Measurements from ENCODE around the gene CDC34.

The CDC34 gene

GRCh38 chr19:576768-577438 is 45.3 kb downstream of the CDC34 start:
- TF ChIP-seq PAX5 (IDR thresholded peaks at IDR 0.05; ENCODE audit: insufficient read depth, low read length, severe bottlenecking) (no peak), TAF1 (IDR thresholded peaks at IDR 0.05; ENCODE audit: low read depth, low read length) (no peak), POU2F2 (IDR thresholded peaks at IDR 0.05; ENCODE audit: low read depth, low read length) (no peak), SPI1 (IDR thresholded peaks at IDR 0.05; ENCODE audit: low read depth, low read length) (no peak), POLR2AphosphoS5 (IDR thresholded peaks at IDR 0.05; ENCODE audit: low read depth, low read length) (no peak), POLR2A (IDR thresholded peaks at IDR 0.05; ENCODE audit: low read depth, low read length) (no peak)
- FAIRE-seq = no peak

GRCh38 chr19:577439-578392 is 46.2 kb downstream of the CDC34 start:
- TF ChIP-seq SPI1 (IDR thresholded peaks at IDR 0.05; ENCODE audit: low read depth, low read length) = no peak
- no peak for TF ChIP-seq POLR2AphosphoS5 (IDR thresholded peaks at IDR 0.05; ENCODE audit: low read depth, low read length)
- no peak for TF ChIP-seq PAX5 (IDR thresholded peaks at IDR 0.05; ENCODE audit: insufficient read depth, low read length, severe bottlenecking)
- no peak for TF ChIP-seq POU2F2 (IDR thresholded peaks at IDR 0.05; ENCODE audit: low read depth, low read length)
- TF ChIP-seq TAF1 (IDR thresholded peaks at IDR 0.05; ENCODE audit: low read depth, low read length) = no peak
- no peak for TF ChIP-seq POLR2A (IDR thresholded peaks at IDR 0.05; ENCODE audit: low read depth, low read length)
- no peak for FAIRE-seq
- DNase-seq (ENCODE audit: insufficient read length, low spot score) = no peak

More at GRCh38 chr19:576768-577438, 45.3 kb downstream of the CDC34 start:
- DNase-seq (ENCODE audit: insufficient read length, low spot score) = no peak

- TF ChIP-seq POU2F2 (IDR thresholded peaks at IDR 0.05; ENCODE audit: low read depth, low read length) (no peak), TAF1 (IDR thresholded peaks at IDR 0.05; ENCODE audit: low read depth, low read length) (no peak), PAX5 (IDR thresholded peaks at IDR 0.05; ENCODE audit: insufficient read depth, low read length, severe bottlenecking) (no peak), POLR2AphosphoS5 (IDR thresholded peaks at IDR 0.05; ENCODE audit: low read depth, low read length) (no peak), POLR2A (IDR thresholded peaks at IDR 0.05; ENCODE audit: low read depth, low read length) (no peak), SPI1 (IDR thresholded peaks at IDR 0.05; ENCODE audit: low read depth, low read length) (no peak)
- DNase-seq (ENCODE audit: insufficient read length, low spot score) (no peak), FAIRE-seq (no peak)
These were observed 47.7 kb downstream of the CDC34 start for GRCh38 chr19:579111-579841.

DNA sequence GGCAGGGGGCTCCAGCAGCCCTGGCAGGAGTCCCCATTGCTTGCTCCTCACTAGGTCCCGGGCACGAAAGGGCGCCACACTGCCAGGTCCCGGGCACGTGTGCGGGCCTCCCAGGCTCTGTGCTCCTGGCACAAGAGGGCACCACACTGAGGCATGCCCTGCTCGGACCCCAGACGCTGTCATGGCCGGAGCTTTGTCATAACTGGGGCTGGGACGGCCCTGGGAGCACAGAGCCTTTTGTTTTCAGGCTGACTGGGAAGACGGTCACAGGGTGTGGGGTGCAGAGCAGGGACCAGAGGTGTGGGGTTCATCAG is 48.2 kb downstream of the CDC34 start:
- TF ChIP-seq POLR2A (IDR thresholded peaks at IDR 0.05; ENCODE audit: low read depth, low read length) (no peak), SPI1 (IDR thresholded peaks at IDR 0.05; ENCODE audit: low read depth, low read length) (no peak), POLR2AphosphoS5 (IDR thresholded peaks at IDR 0.05; ENCODE audit: low read depth, low read length) (no peak), TAF1 (IDR thresholded peaks at IDR 0.05; ENCODE audit: low read depth, low read length) (no peak), POU2F2 (IDR thresholded peaks at IDR 0.05; ENCODE audit: low read depth, low read length) (no peak), PAX5 (IDR thresholded peaks at IDR 0.05; ENCODE audit: insufficient read depth, low read length, severe bottlenecking) (no peak)
- DNase-seq (ENCODE audit: insufficient read length, low spot score) (no peak), FAIRE-seq (no peak)

GRCh38 chr19:580274-580835 is 48.8 kb downstream of the CDC34 start:
- DNase-seq (ENCODE audit: insufficient read length, low spot score) (no peak), FAIRE-seq (no peak)
- no peak for TF ChIP-seq SPI1 (IDR thresholded peaks at IDR 0.05; ENCODE audit: low read depth, low read length)
- no peak for TF ChIP-seq POLR2AphosphoS5 (IDR thresholded peaks at IDR 0.05; ENCODE audit: low read depth, low read length)
- no peak for TF ChIP-seq POU2F2 (IDR thresholded peaks at IDR 0.05; ENCODE audit: low read depth, low read length)

GRCh38 chr19:581399-582111 is 50.0 kb downstream of the CDC34 start:
- FAIRE-seq (no peak), DNase-seq (ENCODE audit: insufficient read length, low spot score) (no peak)
- no peak for TF ChIP-seq POU2F2 (IDR thresholded peaks at IDR 0.05; ENCODE audit: low read depth, low read length)
- TF ChIP-seq POLR2A (IDR thresholded peaks at IDR 0.05; ENCODE audit: low read depth, low read length) = no peak
- no peak for TF ChIP-seq POLR2AphosphoS5 (IDR thresholded peaks at IDR 0.05; ENCODE audit: low read depth, low read length)
- TF ChIP-seq PAX5 (IDR thresholded peaks at IDR 0.05; ENCODE audit: insufficient read depth, low read length, severe bottlenecking) = no peak
- no peak for TF ChIP-seq TAF1 (IDR thresholded peaks at IDR 0.05; ENCODE audit: low read depth, low read length)
- no peak for TF ChIP-seq SPI1 (IDR thresholded peaks at IDR 0.05; ENCODE audit: low read depth, low read length)

DNA sequence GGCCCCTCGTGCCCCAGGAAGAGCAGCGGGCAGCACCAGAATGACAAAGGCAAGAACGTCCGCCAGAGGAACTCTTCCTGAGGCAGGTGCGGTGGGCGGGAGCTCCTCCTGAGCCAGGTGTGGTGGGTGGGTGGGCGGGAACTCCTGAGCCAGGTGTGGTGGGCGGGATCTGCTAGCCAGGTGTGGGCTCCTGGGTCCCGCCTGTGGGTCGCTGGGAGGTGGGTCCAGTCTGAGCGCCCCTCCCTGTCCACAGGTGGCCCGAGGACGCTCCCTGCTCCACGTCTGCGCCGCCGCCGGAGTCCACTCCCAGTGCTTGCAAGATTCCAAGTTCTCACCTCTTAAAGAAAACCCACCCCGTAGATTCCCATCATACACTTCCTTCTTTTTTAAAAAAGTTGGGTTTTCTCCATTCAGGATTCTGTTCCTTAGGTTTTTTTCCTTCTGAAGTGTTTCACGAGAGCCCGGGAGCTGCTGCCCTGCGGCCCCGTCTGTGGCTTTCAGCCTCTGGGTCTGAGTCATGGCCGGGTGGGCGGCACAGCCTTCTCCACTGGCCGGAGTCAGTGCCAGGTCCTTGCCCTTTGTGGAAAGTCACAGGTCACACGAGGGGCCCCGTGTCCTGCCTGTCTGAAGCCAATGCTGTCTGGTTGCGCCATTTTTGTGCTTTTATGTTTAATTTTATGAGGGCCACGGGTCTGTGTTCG is 51.1 kb downstream of the CDC34 start:
- TF ChIP-seq TAF1 (IDR thresholded peaks at IDR 0.05; ENCODE audit: low read depth, low read length) (no peak), POLR2AphosphoS5 (IDR thresholded peaks at IDR 0.05; ENCODE audit: low read depth, low read length) (no peak), POU2F2 (IDR thresholded peaks at IDR 0.05; ENCODE audit: low read depth, low read length) (no peak), PAX5 (IDR thresholded peaks at IDR 0.05; ENCODE audit: insufficient read depth, low read length, severe bottlenecking) (no peak), SPI1 (IDR thresholded peaks at IDR 0.05; ENCODE audit: low read depth, low read length) (no peak), POLR2A (IDR thresholded peaks at IDR 0.05; ENCODE audit: low read depth, low read length) (no peak)
- FAIRE-seq (no peak), DNase-seq (ENCODE audit: insufficient read length, low spot score) (no peak)
